ENCODE results near the gene MICAL3.
"Not testable (repeated sequence)": the region's sequence is repeated elsewhere in the genome, so short reads cannot be mapped to it uniquely, and the experiment has no call there.

The MICAL3 gene

DNA sequence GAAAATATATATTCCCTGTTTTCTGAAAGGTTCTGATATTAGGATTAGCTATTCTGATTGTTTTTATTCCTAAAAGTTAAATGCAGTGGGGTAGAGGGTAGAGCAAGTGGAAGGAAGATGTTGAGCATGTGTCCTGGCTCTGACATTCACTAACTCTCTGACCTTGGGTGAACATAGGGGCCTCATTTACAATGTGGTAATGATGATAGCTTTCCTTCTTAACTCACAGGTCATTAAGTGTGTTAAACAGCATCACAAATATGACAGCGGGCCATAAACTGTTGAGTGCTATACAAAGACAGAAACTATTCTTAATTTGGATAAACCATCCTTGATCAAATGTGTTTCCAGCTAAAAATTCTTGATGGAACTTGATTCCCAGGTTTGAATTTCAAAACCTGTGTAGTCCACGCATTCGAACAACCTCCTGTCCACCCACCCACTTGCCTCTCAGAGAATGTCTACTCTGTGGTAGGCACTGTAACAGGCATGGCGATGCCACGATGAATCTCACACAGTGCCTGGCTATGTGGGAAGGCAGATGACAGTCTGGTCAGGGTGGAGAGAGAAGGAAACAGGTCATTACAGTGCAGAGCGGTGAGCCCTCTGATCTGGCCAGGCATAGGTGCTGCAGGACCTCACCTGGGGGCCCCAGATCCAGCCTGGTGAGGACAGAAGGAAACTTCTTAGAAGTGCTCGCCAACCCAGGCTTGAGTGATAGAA lies 34.2 kb upstream of the MICAL3 start:
- no peak for DNase-seq

DNA sequence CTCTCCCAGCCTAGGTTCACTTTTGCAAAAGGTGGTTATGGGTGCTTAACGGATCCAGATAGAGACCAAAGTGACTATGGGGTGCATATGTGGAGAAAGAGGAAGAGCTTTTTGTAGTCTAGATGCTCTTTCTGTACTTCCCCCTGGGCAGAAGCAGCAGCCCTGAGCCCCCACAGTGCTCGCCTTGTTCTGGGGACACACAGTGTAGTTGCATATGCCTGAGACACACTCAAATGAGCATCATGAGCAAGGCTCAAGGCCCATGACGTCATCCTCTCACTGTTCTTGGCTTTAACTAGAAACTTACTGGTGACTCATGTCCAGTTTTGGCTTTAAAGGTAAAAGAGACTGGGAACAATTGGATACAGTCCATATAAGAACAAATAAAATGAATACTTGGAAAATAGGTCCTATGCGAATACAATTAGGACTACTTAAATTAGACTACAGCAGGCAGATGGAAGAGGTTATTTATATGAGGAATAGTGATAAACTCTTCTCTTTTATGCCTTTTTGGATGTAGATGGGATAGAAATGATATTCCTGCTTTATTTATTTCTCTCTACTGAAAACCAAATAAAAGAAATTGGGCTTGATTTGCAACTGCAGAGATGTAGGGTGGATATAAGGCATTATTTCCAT lies 33.3 kb upstream of the MICAL3 start:
- no peak for DNase-seq

DNA sequence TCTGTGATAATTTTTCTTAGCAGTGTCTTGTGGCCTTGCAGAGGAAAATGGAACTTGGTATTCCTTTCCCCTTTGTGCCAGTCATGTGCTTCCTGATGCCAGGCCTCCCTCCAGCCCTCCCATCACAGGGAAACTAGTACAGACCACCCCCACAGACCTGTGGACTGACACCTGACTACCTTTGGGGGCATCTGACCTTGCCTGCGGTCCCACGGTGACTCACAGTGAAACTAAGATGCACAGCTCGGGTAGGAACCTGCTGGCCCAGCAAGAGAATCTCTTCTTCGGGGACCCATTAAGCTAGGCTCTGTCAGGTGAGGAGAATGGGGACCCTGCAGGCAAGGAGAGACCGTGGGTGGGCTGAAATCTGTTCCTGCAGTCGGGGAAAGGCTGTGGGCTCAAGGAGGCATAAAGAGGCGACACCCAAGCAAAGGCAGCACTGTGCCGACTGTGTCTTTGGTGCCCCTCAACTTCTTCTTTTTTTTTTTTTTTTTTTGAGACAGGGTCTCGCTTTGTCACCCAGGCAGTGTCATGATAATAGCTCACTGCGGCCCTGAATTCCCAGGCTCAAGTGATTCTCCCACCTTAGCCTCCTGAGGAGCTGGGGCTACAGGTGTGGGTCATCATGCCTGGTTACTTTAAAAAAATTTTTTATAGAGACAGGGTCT lies 32.6 kb upstream of the MICAL3 start:
- no peak for DNase-seq

DNA sequence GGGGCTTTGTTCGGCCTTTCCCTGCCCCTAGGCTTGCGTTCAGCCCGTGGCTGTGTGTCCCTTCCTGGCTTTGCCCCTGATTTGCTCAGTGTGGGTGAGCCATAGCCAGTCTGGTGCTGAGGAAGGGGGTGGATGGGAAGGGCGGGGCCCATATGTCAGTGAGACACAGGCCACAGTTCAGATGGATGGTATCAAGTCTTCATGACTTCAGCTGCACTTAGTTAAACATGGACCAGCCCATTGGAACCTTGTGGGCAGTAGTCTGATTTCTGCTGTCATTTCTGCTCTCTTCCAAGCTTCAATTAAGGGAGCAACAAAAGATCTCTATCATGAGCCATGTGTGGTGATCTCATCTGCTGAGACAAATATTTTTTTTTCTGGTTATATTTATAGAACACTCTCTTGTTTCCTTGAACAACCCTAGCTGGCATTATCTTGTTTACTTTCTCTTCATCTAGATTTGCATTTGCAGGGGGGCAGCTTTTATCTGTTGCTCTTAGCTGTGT lies 31.9 kb upstream of the MICAL3 start:
- DNase-seq, result no peak

DNA sequence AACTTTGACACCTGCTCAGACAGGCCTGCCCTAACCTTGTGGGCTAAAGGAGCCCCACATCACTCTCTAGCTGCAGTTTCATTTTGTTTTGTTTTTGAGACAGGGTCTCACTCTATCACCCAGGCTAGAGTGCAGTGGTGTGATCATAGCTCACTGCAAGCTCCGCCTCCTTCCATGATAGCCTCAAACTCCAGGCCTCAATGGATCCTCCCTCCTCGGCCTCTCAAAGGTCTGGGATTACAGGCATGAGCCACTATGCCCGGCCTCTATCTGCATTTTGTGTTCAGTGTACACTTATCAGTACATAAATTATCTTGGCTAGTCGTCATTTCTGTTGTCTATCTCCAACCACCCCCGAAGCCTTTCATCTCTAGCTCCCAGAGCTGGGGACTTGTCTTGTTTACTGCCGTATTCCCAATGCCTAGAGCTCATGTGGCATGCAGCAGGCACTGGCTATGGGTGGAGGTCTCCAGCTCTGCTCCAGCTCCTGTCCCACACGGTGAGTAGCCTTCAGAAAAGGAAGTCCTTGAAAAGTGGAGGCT lies 31.3 kb upstream of the MICAL3 start:
- DNase-seq, result no peak

DNA sequence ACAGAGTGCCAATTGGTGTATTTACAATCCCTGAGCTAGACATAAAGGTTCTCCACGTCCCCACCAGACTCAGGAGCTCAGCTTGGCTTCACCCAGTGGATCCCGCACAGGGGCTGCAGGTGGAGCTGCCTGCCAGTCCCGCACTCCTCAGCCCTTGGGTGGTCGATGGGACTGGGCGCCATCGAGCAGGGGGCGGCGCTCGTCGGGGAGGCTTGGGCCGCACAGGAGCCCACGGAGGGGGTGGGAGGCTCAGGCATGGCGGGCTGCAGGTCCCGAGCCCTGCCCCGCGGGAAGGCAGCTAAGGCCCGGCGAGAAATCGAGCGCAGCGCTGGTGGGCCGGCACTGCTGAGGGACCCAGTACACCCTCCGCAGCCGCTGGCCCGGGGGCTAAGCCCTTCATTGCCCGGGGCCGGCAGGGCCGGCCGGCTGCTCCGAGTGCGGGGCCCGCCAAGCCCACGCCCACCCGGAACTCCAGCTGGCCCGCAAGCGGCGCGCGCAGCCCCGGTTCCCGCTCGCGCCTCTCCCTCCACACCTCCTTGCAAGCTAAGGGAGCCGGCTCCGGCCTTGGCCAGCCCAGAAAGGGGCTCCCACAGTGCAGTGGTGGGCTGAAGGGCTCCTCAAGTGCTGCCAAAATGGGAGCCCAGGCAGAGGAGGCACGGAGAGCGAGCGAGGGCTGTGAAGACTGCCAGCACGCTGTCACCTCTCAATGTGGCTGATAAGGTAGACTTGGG lies 29.0 kb upstream of the MICAL3 start:
- not testable (repeated sequence) for DNase-seq

DNA sequence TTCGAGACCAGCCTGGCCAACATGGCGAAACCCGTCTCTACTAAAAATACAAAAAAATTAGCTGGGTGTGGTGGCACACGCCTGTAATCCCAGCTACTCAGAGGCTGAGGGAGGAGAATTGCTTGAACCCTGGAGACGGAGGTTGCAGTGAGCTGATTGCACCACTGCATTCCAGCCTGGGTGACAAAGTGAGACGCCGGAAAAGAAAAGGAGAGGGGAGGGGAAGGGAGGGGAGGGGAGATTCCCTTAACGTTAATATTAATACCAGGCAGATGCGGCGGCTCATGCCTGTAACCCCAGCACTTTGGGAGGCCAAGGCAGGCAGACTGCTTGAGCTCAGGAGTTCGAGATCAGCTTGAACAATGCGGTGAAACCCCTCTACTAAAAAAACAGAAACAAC lies 26.8 kb upstream of the MICAL3 start:
- DNase-seq, result not testable (repeated sequence)

DNA sequence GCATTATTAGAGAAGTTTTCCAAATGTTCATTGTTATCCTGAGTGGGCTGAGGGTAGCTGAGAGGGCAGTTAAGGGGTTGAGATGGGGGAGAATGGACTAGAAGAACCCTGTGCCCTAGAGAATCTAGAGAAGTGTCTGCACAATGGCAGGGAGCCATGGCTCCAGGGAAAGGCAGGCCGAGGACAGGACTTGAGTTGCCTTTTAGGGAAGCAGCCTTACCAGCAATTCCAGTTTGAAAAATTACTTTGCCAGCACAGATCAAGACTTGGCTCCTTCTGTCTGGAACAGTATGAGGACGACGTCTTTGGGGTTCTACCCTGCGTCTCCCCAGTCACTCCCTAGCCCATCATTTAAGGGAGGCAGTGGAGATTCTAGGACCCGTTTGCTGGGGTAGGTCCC lies 25.7 kb upstream of the MICAL3 start:
- DNase-seq, result no peak

DNA sequence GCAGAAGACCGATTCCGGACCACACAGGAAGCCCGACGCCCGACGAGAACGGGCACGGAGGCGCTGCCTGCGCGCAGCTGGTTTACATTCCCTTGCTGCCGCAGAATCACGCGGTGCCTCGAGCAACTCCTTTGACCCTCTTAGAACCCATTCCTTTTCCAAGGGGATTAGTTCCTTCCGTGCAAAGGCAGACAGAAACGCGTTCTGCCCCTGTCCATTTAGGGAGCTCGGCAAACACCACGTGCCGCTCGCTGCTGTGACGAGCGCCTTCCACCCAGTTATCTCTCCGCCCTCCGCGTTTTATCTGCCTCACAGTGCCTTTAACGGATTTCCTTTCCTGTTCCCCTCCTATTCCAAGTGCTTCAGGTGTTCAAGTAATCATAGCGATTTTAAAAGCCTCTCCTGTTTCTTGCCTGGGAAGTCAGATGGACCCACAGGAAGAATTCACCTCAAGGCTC lies 24.1 kb upstream of the MICAL3 start:
- no peak for DNase-seq

DNA sequence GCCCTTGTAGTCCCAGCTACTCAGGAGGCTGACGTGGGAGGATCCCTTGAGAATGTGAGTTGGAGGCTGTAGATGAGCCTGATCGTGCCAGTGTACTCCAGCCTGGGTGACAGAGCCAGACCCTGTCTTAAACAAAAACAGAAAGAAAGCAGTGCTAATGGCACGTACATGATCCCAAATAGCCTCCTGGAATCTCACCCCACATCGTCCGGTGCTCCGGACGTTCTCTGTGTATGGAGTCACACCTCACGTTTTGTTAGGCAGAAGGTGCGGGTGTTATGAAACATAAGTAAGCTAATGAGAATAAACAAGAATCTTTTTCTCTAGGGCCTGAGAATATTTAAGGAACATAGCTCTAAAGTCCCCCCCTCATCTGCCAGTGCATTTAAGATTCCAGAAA lies 23.7 kb upstream of the MICAL3 start:
- no peak for DNase-seq

DNA sequence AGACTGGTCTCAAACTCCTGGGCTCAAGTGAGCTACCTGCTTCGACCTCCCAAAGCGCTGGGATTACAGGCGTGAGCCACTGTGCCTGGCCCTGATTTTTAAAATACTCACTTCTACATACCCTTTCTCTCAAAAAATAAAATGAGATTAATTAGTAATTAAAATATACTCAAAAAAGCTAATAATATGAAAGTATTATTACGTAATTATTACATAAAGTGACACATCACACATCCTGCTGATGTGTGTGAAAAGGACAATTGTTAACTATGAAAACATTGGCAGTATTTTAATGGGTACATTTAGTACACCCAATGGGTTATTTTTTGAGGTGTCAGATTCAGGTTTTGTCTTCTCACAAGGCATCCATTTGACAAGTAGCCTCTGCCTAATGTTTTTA lies 21.4 kb upstream of the MICAL3 start:
- no peak for DNase-seq

DNA sequence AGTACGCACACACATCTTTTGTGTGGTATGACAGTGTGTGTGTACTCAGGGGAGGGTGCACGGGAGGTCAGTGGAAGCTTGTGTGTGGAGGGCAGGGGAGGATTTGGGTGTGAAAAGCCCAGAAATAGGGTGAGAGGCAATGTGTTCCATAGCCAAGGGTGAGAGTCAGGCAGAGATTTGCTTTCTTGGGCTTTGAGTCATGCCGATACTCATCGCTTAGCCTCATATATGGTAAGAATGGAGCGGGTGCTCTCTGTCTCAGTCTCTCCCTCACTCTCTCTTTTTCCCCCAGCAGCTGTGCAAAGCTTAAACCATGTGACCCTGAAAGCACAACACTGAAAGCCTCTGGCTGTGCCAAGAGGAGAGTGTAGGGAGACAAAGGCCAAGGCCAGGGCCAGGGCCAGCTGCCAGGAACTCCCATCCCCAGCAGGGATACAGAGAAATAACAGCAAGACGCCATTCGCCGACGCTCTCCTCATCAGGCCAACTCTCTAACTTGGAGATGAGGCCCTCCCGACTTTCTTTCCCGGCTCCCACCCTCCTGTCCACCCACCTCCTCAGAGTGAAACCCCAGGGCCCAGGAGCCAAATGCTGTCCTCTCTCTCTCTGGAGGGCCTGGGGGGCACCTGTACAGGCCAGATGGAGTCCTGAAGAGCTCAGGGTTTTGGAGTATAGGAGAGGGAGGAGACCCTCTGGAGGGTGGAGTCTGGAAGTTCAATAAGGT lies 20.3 kb upstream of the MICAL3 start:
- no peak for DNase-seq

DNA sequence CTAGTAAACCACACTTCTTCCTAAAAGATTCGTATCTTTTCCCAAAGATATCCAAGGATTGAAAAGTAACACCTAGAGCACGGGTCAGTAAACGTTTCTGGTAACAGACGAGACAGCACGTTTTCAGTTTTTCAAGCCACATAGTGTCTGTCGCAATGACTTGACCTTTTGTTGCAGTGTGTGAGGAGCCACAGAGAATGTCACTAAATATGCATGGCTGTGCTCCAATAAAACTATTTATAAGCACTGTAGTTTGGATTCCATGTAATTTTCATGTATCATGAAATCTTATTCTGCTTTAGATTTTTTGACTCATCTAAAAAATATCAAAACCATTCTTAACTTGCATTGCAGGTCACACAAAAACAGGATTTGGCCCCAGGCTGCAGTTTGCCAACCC lies 18.3 kb upstream of the MICAL3 start:
- no peak for DNase-seq

DNA sequence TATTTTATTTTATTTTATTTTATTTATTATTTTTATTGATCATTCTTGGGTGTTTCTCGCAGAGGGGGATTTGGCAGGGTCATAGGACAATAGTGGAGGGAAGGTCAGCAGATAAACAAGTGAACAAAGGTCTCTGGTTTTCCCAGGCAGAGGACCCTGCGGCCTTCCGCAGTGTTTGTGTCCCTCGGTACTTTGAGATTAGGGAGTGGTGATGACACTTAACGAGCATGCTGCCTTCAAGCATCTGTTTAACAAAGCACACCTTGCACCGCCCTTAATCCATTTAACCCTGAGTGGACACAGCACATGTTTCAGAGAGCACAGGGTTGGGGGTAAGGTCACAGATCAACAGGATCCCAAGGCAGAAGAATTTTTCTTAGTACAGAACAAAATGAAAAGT lies 16.5 kb upstream of the MICAL3 start:
- not testable (repeated sequence) for DNase-seq

DNA sequence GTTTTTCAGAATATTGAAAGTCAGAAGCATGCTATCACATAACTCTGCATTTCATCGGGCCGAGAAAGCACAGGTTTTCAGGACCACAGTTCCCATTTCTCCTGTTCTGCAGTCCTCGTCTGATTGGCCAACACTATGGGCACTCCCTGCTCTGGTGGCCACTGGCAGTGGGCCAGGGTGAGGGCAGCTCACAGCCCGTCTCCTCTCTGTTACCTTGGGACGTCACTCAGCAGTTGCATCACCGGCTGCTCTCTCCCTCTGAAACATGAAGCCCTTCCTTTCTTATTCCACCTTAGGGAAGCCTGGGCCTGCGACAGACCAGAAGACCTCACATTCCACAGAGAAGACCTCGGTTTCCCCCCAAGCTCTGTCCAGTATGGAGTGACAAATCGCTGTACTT lies 11.4 kb upstream of the MICAL3 start:
- DNase-seq, result no peak

DNA sequence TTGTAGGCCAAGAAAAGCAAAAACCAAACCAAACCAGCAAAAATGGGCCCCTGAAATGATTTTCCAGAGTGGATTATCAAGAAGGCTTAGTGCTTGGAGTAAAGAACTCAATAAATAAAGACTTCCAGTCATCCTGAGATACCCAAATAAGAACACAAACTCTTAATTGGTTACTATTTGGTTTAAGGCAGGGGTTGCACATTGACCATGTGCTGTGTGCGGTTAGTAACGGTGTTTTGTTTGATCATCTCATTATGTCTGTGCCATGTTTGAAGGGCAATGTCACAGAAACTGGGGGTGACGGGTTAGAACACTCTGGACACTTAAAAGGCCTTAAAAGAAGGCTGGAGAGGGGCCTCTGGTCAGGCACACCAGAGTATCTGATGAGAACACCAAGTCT lies 9.7 kb upstream of the MICAL3 start:
- no peak for DNase-seq

DNA sequence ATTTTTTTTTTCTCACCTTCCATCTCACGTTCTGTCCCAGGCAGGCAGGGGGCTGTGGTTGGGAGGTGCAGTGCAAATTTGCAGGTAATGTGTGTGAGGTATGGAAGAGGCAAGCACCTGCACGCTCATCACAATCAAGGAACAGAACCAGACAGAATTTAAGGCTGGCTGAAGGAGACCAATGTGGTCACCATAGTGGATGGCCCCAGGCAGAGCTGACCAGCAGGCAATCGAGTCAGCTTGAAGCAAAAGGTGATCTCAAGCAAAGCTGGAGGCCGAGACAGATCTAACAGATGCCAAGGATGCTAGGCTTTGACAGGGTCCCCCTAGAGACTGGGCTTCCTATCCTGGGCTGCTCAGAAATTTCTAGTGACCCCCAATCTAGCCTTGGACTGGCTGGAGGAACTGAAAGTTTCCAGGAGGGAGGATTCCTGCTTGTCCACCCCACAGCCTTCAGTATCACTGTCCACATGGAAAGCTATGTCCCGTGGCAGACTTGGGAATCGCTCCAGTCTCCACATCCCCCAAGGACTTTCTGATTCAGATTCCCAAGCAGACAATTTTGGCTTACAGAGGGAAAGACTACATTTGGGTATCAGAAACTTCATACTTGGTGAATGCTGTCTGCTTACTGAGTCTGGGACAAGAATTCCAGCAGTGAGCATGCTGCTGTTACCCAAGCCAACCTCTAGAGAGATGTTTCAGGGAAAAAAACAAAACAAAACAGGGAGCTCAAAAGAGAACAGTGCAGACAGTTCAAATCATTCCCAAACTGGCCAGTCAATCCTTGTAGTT lies 9.0 kb upstream of the MICAL3 start:
- no peak for DNase-seq

DNA sequence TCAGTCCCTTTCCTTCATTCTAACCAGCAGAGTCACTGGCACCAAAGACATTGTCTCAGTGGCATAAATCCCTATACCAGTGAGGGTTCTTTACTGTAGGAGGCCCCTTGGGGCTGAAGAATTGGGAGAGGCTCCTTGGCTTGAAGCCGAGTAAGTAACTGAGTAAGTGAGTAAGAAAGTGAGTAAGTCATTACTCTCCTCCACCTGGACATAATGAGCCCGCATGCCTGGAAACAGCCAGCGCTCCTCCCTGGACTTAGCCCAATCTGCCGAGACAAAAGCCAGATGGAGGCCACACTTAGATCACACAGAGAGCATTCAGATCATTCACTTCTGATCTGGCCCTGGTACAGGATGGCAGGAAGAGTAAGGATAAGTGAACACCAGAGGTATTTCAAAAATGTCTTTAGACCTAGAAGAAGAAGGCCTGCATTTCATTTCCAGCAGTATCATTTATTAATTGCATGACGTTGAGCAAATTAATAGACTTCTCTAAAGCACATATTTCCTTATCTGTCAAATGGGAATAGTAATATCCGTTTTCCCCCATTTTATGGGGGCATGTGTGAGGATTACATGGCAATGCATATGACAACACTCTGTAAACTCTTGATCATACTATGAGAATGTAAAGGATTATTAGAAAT lies 8.2 kb upstream of the MICAL3 start:
- DNase-seq, result no peak

DNA sequence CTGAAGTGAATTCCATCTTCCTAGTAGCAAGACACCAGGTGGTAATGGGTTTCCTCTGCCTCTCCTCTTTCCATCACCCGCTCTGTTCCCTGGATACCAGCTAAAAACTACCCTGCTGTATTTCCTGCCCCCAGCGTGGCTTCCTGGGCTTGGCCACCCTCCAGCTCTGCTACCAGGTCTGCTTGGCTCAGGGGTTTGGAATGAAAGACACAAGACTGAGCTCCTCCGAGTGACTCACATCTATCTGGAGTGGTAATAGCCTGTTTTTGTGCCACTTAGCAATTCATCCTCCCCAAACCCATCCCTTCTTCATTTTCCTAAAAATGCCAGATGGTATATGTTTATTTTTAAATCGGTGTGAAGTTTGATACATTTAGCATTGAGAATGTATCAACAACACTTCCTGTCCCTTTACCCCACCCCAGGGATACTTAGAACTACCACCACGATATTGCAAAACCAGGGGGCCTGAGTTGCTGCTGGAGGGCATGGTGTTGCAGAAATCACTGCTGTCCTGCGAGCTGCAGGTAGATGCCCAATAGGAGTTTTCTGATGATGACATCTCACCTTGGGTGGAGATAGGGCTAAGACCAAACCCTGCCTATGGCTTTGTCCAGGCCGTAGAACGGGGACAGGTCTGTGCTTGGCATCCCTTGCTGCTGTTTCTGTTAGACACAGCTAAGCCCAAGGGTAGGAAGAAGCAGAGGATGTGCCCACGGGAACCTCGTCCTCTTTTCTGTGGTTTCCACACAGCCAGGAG lies 7.5 kb upstream of the MICAL3 start:
- no peak for DNase-seq

DNA sequence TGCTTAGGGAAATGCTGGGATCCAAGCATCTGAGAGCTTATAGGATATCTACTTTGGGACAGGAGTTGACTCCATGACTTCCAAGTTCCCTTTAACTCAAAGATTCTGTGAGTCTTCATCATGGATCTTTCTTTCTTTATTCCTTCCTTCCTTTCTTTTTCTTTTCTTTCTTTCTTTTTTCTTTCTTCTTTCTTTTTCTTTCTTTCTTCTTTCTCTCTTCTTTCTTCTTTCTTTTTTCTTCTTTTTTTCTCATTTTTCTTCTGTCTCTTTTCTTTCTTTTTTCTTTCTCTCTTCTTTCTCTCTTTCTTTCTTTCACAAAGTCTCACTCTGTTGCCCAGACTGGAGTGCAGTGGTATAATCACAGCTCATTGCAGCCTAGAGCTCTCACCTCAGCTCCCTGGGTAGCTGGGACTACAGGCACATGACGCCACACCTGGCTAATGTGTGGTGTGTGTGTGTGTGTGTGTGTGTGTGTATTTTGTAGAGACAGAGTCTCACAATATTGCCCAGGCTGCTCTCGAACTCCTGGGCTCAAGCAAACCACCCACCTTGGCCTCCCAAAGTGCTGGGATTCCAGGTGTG lies 5.4 kb upstream of the MICAL3 start:
- DNase-seq, result no peak

Measured in stimulated activated naive CD4-positive, alpha-beta T cell (primary cell).